ENCODE measurements around the gene HGD. TPM values are rescaled to one million over a fixed set of nuclear protein-coding genes. Genes with fewer than 3 reads are reported as not detected.
"Not testable (repeated sequence)": the region's sequence is repeated elsewhere in the genome, so short reads cannot be mapped to it uniquely, and the experiment has no call there.

HGD gene
- total RNA-seq, 4 donors from 2014 or later: not detected

DNA sequence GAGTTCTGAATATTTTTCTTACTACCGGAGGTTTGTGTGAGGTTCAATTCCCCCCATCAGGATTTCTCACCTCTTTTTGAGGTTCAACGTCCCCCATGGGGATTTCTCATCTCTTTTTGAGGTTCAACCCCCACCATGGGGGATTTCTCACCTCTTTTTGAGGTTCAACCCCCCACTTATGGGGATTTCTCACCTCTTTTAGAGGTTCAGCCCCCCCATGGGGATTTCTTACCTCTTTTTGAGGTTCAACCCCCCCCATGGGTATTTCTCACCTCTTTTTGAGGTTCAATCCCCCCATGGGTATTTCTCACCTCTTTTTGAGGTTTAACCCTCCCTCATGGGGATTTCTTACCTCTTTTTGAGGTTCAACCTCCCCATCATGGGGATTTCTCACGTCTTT, 59.6 kb downstream of the HGD start:
- DNase-seq (ENCODE audit: low spot score in 2 of 2): no peak
- Histone ChIP-seq H3K27me3 (no peaks in the 10 kb centered on the region), H3K9me3 (peaks cover 0 to 21% (median 0%) of the 10 kb centered on the region in 4 donors), H3K36me3 (no peaks in the 10 kb centered on the region), H3K4me1 (no peaks in the 10 kb centered on the region), H3K4me3 (no peak overlapping the region), H3K27ac (no peak overlapping the region)
- 83 to 84% methylated on average over 3 of the region's 3 CpGs for WGBS, 2 donors
- TF ChIP-seq POLR2A (IDR thresholded peaks at IDR 0.05) (no peak), EP300 (IDR thresholded peaks at IDR 0.05) (no peak)
- TF ChIP-seq, protein P1, sequence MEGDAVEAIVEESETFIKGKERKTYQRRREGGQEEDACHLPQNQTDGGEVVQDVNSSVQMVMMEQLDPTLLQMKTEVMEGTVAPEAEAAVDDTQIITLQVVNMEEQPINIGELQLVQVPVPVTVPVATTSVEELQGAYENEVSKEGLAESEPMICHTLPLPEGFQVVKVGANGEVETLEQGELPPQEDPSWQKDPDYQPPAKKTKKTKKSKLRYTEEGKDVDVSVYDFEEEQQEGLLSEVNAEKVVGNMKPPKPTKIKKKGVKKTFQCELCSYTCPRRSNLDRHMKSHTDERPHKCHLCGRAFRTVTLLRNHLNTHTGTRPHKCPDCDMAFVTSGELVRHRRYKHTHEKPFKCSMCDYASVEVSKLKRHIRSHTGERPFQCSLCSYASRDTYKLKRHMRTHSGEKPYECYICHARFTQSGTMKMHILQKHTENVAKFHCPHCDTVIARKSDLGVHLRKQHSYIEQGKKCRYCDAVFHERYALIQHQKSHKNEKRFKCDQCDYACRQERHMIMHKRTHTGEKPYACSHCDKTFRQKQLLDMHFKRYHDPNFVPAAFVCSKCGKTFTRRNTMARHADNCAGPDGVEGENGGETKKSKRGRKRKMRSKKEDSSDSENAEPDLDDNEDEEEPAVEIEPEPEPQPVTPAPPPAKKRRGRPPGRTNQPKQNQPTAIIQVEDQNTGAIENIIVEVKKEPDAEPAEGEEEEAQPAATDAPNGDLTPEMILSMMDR (IDR thresholded peaks at IDR 0.05): no peak

GRCh38 chr3:120616745-120617144, 65.3 kb downstream of the HGD start:
- 88 to 89% methylated on average over 8 of the region's 8 CpGs for WGBS, 2 donors
- H3K4me3 ChIP-seq; H3K27ac ChIP-seq; H3K4me1 ChIP-seq; DNase-seq (ENCODE audit: low spot score in 2 of 2); H3K36me3 ChIP-seq; H3K27me3 ChIP-seq; H3K9me3 ChIP-seq: not testable (repeated sequence)

- TF ChIP-seq, protein P1 (IDR thresholded peaks at IDR 0.05): no peak
- TF ChIP-seq POLR2A (IDR thresholded peaks at IDR 0.05) (no peak), EP300 (IDR thresholded peaks at IDR 0.05) (peak in 1 of 2 donors; percentile 14)
- H3K4me3 ChIP-seq: no peak overlapping the region
- H3K4me1 ChIP-seq: no peaks in the 10 kb centered on the region
- H3K27me3 ChIP-seq: no peaks in the 10 kb centered on the region
- H3K9me3 ChIP-seq: no peaks in the 10 kb centered on the region
- WGBS, 2 donors: 58 to 70% methylated on average over 13 of the region's 13 CpGs
- peak overlapping the region in 1 of 4 donors; percentile 11 for H3K27ac ChIP-seq
- H3K36me3 ChIP-seq: no peaks in the 10 kb centered on the region
- DNase-seq (ENCODE audit: low spot score in 2 of 2): no peak
Measured at GRCh38 chr3:120615847-120616609, 66.0 kb downstream of the HGD start.

GRCh38 chr3:120614765-120615164, 67.3 kb downstream of the HGD start:
- TF ChIP-seq, protein P1 (IDR thresholded peaks at IDR 0.05): no peak
- no peak for TF ChIP-seq EP300 (IDR thresholded peaks at IDR 0.05)
- TF ChIP-seq POLR2A (IDR thresholded peaks at IDR 0.05): no peak
- H3K27ac ChIP-seq: no peak overlapping the region
- 69 to 72% methylated on average over 8 of the region's 8 CpGs for WGBS, 2 donors

DNA sequence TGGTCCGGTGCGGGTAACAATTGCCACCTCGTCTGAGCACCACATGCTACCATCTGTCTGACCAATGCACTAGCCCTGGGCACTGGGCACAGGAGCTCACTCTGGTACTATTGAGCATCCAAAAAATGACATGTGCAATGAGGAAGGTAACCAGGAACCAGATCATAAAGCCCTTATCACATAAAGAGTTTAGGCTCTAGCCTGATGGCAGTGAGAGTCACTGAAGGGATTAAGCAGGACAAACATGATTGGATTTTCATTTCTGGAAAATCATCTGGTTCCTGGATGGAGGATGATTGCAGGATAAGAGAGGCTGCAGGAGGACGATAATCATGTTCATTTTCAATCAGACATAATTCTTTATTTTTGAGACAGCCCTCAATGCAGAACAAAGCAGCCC, 73.5 kb downstream of the HGD start:
- peaks cover 0 to 8% (median 0%) of the 10 kb centered on the region in 3 donors for H3K36me3 ChIP-seq
- no peaks in the 10 kb centered on the region for H3K27me3 ChIP-seq
- 77 to 84% methylated on average over 4 of the region's 4 CpGs for WGBS, 2 donors
- H3K27ac ChIP-seq: no peak overlapping the region
- TF ChIP-seq, protein P1 (IDR thresholded peaks at IDR 0.05): no peak
- TF ChIP-seq POLR2A (IDR thresholded peaks at IDR 0.05) (no peak), EP300 (IDR thresholded peaks at IDR 0.05) (no peak)
- H3K4me1 ChIP-seq: no peaks in the 10 kb centered on the region
- H3K4me3 ChIP-seq: no peak overlapping the region
- H3K9me3 ChIP-seq: no peaks in the 10 kb centered on the region
- DNase-seq (ENCODE audit: low spot score in 2 of 2): no peak

More at GRCh38 chr3:120614765-120615164, 67.3 kb downstream of the HGD start:
- Histone ChIP-seq H3K9me3 (no peaks in the 10 kb centered on the region), H3K4me1 (no peaks in the 10 kb centered on the region), H3K36me3 (no peaks in the 10 kb centered on the region), H3K4me3 (no peak overlapping the region), H3K27me3 (no peaks in the 10 kb centered on the region)
- no peak for DNase-seq (ENCODE audit: low spot score in 2 of 2)
